Activated CD4-positive, alpha-beta T cell treated with anti-CD3 and anti-CD28 coated beads, Interleukin-2, Interleukin-6, amounts not matched to agents 100 ng/mL and 50 ng/mL, durations not matched to agents 16 hours and 8 hours (primary cell): Measurements from ENCODE around the gene TCP11.
A peak's percentile ranks its signal among the peaks of the same experiment; 100 is the strongest.

Experiments used
- DNase-seq: peaks from one replicate; pipeline ENCODE4 v3.0.0-alpha.2; 2020

TCP11 gene

DNA sequence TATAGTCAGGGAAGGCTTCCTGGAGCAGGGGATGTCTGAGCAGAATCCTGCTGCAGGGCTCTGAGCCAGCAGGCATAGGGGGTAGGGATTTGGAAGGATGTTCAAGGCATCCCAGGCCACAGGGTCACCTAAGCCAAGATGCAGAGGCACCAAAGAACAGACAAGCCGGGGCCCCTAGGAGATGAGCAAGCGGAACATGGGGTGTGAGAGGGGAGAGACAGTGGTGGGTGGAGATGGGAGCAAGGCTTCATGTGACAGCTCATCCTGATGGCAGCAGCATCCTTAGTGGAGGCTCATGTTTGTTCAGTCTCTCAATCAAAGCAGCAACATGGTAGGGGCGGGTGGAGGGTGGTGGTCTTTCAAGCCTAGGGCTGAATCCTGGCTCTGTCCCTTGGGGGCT is 29.8 kb upstream of the TCP11 start:
- no peak for DNase-seq

DNA sequence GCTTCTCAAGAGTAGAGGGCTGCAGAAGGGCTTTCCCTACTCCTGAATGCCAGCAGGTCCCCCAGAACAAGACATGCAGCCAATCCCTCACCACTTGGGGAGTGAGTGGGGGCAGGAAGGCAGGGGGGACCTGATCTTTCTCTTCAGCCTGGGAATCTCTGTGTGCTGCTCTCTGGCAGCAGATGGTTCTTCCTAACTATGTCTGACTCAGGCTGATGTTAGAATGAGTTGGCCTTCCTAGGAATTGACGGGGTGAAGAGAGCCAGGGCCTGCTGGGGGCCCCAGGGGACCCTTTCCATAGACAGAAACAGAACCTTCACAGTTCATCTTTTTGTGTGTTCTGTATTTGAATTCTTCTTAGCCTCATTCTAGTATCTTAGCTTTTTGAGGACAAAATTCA is 29.0 kb upstream of the TCP11 start:
- no peak for DNase-seq

DNA sequence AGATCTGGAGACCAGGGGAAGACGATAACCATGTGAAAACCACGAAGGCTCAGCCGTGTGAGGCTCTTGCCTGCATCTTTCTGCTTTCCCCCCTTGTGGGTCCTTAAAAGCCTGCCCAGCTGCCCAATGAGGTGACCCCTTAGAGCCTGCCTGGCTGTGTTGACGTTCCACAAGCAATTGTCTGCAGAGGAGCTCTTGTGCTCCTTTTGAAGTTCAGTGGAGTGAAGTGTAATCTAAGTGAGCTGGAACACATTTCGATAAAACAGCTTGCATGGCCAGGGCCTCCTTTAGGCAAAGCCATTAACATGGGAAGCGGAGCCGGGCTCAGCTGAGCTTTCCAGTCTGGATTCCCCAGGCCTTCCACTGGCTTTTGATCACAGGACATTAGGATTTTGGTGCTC is 27.3 kb upstream of the TCP11 start:
- DNase-seq, result no peak

DNA sequence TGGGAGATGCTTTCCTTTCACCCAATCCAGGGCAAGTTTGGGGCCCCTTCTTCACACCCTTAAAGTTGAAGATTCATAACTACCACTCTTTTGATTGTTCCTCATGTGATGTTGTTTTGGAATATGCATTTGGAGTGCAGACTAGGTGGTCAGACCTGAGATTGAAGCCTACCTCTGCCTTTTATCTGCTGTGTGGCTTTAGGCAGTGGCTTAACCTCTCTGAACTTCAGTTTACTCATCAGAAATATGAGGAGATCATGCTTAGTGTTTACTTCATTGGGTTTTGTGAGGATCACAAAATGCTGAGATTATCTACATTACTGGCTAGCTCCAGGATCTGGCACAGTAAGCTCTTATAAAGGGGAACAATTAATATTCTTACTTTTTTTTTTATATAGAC is 26.4 kb upstream of the TCP11 start:
- no peak for DNase-seq

DNA sequence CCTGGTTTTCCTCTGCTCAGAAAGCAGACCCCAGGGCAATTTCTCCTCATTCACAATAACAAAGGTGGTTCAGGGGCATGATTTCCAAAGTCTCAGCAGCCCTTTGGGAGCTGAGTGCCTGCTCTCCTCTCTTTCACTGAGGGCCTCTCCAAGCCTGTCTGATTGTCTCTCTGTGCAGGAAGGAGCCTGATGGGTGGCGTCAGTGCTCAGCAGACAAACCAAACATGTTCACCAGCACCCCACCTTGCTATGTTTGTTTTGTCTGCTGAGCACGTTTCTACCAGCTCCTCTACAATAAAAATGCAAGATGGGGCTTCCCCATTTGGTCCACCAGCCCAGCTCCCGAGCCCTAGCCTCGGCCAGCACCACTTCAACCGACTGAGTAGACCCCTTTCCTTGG is 25.4 kb upstream of the TCP11 start:
- no peak for DNase-seq

DNA sequence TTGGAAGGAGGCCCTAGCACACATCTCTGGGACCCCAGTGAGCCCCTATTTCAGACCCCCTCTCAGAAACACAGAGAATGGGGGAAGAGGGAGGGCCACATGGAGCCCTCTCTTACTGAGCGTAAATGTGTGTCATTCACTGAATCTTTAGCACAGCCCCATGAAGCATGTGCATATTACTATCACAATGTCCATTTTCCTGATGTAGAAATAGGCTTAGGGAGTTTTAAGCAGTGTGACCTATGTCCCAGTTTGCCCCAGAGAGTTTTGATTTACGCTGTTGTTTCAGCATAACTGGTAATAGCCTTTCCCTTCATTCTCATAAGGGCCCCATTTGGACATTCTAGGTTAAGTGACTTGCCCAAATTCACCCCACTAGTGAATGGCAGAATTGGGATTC is 25.0 kb upstream of the TCP11 start:
- no peak for DNase-seq

DNA sequence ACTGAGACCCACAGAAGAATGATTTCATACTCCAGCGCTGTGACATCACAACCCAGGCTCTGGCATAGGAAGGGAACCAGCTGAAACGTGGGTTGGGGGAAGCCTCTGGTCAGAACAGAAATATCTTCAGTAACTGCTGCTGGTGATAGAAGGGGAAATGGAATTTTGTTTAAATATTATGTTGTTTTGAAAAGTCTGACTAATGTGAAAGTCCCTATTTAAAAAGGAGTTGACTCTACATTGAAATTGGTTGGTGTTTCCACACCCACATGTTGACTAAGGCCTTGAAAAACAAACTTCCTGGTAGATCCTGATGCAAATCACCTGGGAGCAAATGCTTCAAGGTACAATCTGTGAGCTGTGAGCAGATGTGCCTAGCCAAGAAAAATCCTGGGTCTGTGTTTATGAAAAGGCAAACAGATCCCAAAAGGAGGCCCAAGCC is 24.5 kb upstream of the TCP11 start:
- no peak for DNase-seq

DNA sequence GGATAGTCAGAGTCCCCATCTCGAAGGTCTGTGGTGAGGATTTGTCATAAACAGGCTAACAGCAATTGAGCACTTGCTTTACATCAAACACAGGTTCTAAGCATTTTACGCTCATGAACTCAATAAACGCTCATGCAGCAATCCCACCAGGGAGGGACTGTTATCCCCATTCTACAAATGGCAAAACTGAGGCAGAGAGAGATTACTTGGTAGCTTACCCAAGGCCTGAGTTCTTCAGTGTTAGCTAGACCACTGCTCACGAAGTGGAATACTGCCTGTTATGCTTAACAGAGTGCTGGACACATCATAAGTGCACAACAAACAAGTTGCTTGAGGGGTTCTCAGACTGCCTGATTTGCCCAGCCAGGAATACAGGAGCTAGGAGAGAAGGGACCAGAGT is 23.7 kb upstream of the TCP11 start:
- DNase-seq, result no peak

DNA sequence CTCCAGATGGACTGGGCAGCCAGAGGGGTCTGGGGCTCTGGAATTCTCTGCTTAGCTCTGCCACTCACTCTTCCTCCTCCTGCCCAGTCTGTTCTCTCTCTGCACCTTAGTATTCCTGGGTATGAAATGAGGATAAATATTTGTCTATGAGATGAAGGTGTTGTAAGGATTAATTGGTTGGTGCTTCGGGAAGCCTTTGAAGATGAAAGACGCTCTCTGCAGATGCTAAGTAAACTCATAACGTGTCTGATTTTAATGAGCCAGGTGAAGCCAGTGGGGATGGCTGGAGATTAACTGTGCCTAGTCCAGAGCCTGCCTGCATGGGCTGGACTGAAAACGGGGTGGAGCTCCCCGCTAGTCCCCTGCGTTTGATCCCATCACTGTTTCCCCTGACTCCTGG is 23.1 kb upstream of the TCP11 start:
- no peak for DNase-seq

DNA sequence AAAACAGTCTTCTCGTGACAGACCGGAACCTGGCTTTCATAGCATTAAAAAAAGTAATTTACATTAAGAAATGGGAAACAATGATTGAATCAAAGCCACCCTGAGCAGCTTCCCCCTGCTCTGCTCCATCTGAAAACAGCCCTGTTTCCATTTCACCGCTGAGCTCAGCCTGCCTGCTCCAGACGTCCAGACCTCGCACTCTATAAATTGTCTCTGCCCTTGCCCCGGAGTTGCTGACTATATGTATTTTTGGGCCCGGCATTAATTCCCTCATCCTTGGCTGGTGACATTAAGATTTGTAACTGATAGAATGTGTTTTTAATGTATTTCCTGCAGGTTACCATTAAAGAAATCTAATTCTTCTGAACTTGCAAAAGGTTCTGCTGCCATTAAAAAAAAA is 22.7 kb upstream of the TCP11 start:
- no peak for DNase-seq

DNA sequence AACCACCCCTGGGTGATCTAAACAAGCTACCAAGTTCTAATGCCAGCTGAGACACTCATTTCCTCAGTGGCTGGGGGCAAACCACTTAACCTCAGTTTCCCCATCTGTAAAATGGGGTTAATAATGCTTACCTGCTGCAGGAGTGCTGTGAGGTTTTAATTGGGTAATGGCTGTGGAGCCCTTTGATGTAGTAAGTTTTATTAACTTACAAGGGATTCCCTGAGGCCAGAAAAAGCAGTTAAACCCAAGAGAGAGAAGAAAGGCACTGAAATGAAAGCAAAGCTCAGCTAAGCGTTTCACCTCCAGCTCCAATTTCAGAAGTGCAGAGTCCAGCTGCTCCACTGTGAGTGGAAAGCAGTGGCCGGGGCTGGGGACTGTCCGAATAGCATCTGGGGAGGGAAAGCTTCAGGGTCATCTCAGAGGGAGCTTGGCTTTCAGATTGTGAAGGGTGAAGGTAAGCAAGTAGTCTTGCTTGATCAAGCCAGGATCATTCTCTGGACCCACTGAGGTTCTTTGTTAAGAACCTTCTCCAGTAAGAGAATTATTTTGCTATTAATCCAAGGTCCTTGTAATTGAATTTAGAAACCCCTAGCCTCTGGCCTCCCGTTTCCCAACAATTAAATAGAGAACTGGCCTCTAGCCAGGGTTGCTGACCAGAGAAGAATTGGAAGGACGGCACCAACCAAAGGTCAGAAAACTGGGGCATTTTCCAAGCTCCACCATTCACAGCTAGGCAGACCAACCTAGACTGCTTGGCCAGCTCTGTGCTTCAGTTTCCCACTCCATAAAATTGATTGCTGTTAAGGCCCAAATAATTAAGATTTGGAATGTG is 20.9 kb upstream of the TCP11 start:
- no peak for DNase-seq

DNA sequence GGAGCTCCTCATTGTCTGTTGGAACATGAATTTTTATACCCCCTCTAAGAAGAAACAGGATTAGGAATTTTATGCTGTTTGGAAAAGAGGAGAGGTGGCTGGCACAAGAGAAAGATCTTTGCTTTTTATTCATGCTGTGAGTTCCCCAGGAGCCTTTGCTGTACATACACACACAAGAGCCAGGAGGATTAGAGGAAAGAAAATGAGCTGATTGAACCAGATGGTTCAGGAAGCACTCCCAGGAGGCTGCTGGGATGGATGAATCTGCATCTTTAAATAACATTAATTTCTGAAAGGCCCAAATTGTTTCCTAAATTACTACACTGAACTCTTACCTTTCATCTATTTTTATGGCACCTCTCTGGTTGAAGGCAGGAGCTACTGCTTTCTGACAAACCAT is 20.1 kb upstream of the TCP11 start:
- DNase-seq, result no peak

DNA sequence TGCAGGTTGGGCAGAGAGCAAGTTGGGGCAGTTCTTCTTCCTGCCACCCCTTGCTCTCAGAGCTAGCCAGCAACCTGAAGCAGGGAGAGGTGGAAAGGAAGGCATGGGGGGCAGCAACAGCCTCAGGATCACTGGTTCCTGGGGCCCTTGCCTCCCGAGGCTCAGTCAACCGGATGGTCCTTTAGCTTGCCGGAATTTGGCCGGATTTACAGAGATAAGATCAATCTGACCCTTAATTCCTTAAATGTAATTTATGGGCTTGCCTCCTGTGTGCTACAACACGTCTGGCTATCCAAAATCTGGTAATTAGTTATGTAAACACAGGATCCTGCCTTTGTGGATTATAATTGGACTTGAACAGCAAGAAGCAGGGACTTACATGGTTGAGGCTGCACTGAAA is 19.5 kb upstream of the TCP11 start:
- no peak for DNase-seq

DNA sequence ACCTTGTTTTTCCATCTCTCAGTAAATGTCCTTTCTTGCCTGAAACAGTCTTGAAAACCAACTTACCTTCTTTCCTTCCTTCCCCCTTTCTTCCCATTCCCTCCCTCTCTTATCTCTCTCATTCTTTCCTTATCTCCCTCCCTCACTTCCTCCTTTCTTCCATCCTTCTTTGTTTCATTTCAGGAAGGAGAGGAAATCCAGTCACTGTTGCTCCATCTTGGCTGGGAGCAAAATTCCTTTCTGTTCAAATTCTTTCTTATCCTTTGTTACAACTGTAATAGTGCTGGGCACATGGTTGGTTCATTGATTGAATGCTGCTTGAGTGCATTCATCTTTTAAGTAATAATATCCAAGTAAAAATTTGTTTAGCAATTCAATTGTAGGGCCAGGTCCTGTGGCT is 17.4 kb upstream of the TCP11 start:
- DNase-seq, result no peak

DNA sequence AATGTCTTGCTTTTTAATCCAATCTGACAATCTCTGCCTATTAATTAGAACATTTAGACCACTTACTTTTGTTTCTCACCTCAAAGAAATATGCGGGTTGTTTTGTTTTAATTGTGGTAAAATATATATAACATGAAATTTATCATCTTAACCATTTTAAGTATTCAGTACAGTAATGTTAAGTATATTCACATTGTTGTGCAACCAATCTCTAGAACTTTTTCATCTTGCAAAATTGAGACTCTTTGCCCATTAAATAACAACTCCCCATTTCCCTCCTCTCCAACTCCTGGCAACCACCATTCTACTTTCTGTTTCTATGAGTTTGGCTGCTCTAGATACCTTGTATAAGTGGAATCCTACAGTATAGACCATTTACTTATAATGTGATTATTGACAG is 13.8 kb upstream of the TCP11 start:
- no peak for DNase-seq

DNA sequence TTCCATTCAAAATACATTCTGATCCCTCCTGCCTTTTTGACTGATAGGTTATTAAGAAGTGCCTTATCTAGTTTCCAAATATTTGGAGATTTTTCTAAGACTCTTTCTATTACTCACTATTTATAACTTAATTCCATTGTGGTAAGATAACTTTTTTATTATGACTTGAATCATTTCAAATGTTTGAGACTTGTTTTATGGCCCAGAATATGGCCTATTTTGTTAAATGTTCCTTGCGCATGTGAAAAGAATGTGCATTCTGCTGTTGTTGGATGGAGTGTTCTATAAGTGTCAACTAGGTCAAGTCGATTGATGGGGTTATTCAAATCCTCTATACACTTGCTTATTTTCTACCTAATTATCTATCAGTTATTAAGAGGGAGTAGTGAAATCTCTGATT is 13.1 kb upstream of the TCP11 start:
- no peak for DNase-seq

DNA sequence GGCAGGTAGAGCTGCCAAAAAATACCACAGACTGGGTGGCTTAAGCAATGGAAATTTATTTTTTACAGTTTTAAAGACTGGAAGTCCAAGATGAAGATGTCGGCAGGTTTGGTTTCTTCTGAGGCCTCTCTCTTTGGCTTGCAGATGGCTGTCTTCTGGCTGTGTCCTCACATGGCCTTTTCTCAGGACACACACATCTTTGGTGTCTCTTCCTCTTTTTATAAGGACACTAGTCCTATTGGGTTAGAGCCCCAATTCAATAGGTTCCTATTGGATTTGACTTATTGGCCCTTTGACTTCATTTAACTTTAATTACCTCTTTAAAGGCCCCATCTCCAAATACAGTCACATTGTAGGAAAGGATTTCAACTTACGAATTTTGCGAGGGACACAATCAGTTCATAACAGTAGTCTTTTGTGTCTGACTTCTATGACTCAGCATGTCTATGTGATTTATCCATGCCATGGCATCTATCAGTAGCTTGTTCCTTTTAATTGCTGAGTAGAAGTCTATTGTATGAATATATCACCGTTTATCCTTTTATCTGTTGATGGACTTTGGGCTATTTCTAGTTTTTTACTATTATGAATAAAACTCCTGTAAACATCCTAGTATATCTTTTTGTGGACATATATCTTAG is 11.0 kb upstream of the TCP11 start:
- peak; percentile 22 for DNase-seq

DNA sequence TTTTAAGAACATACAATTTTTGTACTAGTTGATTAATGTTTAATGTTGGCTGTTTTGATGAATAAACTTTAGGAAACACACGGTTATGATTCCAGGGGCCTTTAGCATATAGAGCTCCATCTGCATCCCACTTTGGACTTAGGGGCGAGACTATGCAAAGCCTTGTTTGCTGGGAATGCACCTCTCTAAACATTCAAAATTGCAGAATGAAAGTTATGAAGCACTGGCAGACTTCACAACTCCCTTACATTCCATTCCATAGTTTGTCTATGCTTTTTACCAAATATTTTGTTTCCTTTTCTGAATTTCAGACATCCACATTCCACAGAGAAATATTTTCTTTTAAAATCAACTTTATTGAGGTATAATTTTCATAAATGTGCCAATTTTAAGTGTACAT is 10.3 kb upstream of the TCP11 start:
- DNase-seq, result no peak

DNA sequence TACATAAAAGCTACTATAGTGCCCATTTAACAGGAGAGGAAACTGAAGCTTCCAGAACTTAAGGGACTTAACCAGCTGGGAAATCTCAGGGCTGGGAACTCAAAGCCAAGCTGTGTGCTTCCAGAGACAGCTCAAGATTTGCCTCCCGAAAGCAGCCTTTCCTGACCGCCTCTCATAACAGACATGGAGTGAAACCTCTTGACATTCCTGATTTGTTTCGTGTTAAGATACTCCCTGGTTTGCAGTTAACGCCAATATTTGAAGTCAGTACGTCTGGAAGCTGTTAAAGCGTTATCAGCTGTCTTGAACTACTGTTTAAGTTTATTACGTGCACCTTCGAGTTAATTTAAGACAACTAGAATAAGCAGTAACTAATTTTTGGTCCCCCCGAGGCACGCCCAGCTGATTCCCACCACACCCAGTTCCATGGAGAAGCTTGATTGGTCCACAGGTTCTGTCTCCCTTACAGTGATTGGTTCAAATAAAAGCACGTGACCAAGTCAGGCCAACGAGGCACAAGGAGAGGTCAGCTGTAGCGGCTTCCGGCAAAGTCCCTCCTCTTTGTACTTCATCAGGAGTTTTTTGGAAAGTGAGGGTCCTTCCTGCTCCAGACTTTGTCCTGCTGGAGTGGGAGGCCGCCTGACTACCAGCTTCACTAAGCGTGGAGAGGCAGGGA is 8.9 kb upstream of the TCP11 start:
- no peak for DNase-seq

DNA sequence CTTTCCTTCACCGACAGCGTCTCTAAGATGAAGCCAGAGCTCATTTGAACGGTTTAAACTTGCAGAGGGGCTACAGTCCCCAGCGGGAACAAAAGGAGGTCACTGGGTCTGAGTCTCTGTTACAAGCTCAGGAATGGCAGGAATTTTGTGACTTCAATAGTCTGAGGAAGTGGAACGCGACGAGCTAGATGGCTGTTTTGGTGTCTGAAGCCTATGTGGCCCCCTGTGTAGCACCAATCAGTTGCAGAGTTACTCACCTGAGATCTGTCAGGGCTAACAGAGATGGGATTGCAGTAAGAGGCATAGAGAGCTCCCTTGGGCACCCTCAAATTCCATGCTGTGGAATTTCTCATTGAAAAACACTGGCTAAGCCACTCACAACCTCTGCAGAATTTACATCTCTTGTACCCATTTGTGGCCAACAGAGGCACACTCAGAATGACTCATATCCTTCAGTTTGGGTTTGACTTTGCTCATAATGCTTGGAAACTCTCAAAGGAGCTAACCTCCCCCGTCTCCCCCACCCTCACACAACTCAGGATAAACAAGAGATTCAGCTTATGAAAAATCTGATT is 7.1 kb upstream of the TCP11 start:
- peak; percentile 85 for DNase-seq

DNA sequence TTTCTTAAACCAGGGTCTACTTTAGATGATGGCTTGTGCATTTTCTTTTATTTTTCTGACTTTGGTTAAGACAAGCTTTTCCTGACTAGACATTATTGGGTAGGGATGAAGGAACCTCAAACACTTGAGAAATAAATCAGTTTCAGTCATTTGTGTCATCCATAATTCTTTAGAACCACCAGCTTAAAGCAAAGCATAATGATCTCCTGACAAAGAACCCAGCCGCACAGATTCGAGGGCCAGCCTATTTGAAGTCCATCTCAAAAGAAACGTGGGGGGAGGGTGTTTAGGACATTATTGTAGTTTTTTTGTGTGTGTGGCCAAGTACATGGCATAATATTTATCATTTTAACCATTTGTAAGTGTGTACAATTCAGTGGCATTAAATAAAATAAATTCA is 6.3 kb upstream of the TCP11 start:
- DNase-seq, result no peak

DNA sequence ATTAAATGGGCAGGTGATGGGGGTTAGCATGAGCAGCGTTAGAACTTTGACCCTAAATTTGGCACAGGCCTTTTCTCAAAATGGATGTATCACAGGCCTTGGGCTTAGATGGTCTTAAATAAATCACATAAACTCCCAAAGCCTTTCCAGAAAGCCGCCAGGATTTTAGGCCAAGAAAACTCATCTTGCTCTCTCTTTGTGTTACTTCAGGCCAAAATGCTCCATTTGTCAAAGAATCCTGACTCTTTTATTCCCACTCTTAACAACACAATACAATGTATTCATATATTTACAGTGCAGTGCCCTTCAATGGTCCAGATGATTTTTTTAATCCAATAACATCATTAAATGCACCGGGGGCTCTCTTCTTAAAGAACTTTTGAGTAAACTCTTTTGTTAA is 5.9 kb upstream of the TCP11 start:
- DNase-seq, result no peak

DNA sequence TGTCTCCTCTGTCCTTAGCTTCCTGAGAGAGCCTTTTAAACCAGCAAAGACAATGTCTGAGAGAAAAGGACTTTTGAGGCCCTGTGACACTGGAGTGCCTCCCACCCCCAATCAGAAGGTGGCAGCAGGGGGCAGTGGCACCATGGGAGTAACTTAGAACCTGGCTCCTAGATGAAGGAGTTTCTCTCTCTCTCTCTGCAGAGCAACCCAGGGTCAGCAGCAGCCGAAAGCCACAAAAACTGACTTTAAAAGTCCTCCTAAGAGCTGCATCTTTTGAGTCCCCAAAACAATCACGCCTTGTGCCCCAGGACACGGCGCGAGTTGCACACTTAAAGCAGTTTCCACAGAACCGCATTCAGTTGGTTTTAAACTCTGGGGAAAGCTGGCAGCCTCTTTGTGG is 5.3 kb upstream of the TCP11 start:
- DNase-seq, result peak; percentile 58

DNA sequence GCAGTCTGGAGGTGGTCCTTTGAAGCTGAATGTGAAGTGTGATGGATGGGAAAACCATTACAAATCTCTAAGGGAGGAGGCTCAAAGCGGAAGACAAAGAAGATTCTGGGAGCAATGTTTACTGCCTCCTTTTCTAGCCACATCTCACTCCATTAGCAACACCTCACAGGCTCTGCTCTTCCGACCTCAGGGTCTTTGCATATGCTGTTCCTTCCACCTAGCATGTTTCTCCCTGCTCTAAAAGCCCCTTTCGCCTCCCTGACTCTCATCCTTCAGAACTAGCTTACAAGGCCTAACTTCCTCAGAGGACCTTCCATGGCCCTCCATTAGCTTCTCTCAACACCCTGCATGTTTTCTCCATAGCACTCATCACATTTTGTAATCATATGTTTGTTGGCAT is 4.6 kb upstream of the TCP11 start:
- DNase-seq, result no peak
